ENCODE results near the gene TTC33.

DNA sequence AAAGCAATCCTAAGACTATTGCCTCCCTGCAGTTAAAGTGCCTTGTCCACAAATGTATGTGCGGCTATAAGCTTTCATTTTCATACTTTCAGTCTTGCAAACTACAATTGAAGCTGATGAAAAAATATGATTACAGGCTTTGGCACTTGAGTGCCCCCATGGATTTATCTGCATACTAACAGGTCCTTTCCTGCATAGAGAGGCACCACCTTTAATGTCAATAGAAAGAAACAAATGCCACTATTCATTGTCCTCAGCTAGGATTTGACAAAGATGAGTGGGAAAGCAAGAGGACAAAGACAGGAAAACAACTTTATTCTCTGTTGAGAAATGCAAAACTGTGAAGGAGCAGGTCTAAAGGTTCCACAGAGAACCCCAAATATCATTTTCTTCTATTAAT is 201.7 kb downstream of the TTC33 start:
- TF ChIP-seq, protein P1, sequence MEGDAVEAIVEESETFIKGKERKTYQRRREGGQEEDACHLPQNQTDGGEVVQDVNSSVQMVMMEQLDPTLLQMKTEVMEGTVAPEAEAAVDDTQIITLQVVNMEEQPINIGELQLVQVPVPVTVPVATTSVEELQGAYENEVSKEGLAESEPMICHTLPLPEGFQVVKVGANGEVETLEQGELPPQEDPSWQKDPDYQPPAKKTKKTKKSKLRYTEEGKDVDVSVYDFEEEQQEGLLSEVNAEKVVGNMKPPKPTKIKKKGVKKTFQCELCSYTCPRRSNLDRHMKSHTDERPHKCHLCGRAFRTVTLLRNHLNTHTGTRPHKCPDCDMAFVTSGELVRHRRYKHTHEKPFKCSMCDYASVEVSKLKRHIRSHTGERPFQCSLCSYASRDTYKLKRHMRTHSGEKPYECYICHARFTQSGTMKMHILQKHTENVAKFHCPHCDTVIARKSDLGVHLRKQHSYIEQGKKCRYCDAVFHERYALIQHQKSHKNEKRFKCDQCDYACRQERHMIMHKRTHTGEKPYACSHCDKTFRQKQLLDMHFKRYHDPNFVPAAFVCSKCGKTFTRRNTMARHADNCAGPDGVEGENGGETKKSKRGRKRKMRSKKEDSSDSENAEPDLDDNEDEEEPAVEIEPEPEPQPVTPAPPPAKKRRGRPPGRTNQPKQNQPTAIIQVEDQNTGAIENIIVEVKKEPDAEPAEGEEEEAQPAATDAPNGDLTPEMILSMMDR (IDR thresholded peaks at IDR 0.05; ENCODE audit: low read depth, low read length), result no peak
- TF ChIP-seq EZH2phosphoT487 (IDR thresholded peaks at IDR 0.05; ENCODE audit: low read depth), result no peak

Measured in OCI-LY3 (cell line).